ENCODE measurements around the gene DDX24.

DNA sequence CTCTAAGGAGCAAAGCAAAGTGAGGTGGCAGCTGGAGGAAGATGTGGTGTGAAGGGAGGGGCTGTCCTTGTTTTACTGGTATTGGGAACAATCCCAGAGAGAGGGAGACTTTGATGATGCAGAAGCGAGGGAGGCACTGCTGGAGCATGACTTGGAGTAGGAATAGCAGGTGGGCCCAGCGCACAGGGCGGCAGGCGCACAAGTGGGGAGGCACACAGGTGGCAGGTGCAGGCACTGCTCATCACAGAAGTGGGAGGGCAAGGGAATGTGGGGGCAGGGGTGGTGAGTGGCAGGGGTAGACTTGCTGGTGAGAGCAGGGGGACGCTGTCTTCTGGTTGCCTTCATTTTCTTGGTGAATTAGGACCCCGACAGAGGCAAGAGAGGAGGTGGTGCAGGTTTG lies 18.0 kb upstream of the DDX24 start:
- TF ChIP-seq EZH2 (IDR thresholded peaks at IDR 0.05) (no peak), POLR2AphosphoS5 (IDR thresholded peaks at IDR 0.05; ENCODE audit: borderline replicate concordance, low read depth, low read length) (no peak)

All from SK-N-MC (cell line).